OCI-LY1 (cell line): Measurements from ENCODE around the gene RGL4.
"Not testable (repeated sequence)": the region's sequence is repeated elsewhere in the genome, so short reads cannot be mapped to it uniquely, and the experiment has no call there.

Experiments
- EZH2 ChIP-seq: fragments of 200-600 bp; sonication (generic), shearing (Covaris generic); IDR thresholded peaks from 2 replicates; pipeline ENCODE4 v1.8.0; 2017; ENCODE audit warnings: borderline replicate concordance, mixed run types, mild to moderate bottlenecking, antibody characterized with exemption, low read length, moderate library complexity, mixed read lengths
- TF ChIP-seq, protein P1 (sequence below): fragments of 200-600 bp; sonication (generic), shearing (Covaris generic); IDR thresholded peaks from 2 replicates; pipeline ENCODE4 v1.5.1; 2017; ENCODE audit warnings: mild to moderate bottlenecking, antibody characterized with exemption, low read length, moderate library complexity, mixed read lengths

DNA sequence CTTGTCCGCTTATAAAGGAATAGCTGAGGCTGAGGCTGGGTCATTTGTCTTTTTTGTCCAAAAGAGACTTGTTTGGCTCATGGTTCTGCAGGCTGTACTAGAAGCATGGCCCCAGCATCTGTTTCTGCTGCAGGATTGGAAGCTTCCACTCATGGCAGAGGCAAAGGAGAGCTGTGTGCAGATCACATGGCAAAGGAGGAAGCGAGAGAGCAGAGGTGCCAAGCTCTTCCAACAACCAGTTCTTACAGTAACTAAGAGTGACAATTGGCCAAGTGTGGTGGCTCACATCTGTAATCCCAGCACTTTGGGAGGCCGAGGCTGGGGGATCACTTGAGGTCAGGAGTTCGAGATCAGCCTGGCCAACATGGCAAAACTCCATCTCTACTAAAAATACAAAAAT, 37.3 kb downstream of the RGL4 start:
- TF ChIP-seq, protein P1, sequence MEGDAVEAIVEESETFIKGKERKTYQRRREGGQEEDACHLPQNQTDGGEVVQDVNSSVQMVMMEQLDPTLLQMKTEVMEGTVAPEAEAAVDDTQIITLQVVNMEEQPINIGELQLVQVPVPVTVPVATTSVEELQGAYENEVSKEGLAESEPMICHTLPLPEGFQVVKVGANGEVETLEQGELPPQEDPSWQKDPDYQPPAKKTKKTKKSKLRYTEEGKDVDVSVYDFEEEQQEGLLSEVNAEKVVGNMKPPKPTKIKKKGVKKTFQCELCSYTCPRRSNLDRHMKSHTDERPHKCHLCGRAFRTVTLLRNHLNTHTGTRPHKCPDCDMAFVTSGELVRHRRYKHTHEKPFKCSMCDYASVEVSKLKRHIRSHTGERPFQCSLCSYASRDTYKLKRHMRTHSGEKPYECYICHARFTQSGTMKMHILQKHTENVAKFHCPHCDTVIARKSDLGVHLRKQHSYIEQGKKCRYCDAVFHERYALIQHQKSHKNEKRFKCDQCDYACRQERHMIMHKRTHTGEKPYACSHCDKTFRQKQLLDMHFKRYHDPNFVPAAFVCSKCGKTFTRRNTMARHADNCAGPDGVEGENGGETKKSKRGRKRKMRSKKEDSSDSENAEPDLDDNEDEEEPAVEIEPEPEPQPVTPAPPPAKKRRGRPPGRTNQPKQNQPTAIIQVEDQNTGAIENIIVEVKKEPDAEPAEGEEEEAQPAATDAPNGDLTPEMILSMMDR, result not testable (repeated sequence)
- not testable (repeated sequence) for TF ChIP-seq EZH2
